IMR-90 (cell line): ENCODE measurements around the gene DNM3. TPM values are rescaled to one million over a fixed set of nuclear protein-coding genes. Genes with fewer than 3 reads are reported as not detected.

Experiments
- ATAC-seq: fragments of 200-7000 bp; cut with Tn5 transposase; 2 replicates; pipeline ENCODE4 v1.9.1; 2020; ENCODE audit warnings: low read depth, mild to moderate bottlenecking, moderate library complexity
- BruUV-seq: library from RNA; stranded (reverse); fragments of 400-500 nt; replicated peaks from 2 replicates; lab custom pipeline; 2021; lab: Mats Ljungman, UMichigan
- CTCF ChIA-PET: fragments of 300-600 bp; formaldehyde crosslinking; extraction: SDS; loops from one replicate; lab custom pipeline; 2021; ENCODE audit warnings: antibody characterized with exemption; lab: Yijun Ruan, JAX
- POLR2A ChIA-PET: fragments of 300-600 bp; sonication (Branson Sonifier 250); formaldehyde crosslinking; loops from one replicate; lab custom pipeline; 2022; ENCODE audit warnings: antibody characterized with exemption; ENCODE audit not compliant: unreplicated experiment; lab: Charles Lee
- DNase-seq: peaks from one replicate; pipeline ENCODE4 v3.0.0; 2013
- H2AFZ ChIP-seq: replicated peaks from 2 replicates; pipeline ENCODE3; 2013; ENCODE audit warnings: low read length, mild to moderate bottlenecking; ENCODE audit not compliant: poor library complexity
- H2AK5ac ChIP-seq: 2 replicates; pipeline ENCODE4 v1.6.1; 2013; ENCODE audit warnings: low read depth, low read length, inconsistent platforms
- H2AK9ac ChIP-seq: replicated peaks from 2 replicates; pipeline ENCODE3; 2013; ENCODE audit warnings: mild to moderate bottlenecking, low read depth, low read length, moderate library complexity; ENCODE audit not compliant: poor library complexity
- H2BK120ac ChIP-seq: 2 replicates; pipeline ENCODE4 v1.6.1; 2013; ENCODE audit warnings: low read depth, low read length, inconsistent platforms
- H2BK15ac ChIP-seq: 3 replicates; pipeline ENCODE4 v1.6.1; 2013; ENCODE audit warnings: low read depth, low read length, inconsistent platforms
- H2BK20ac ChIP-seq: 2 replicates; pipeline ENCODE4 v1.6.1; 2013; ENCODE audit warnings: low read depth, mild to moderate bottlenecking, inconsistent platforms, low read length, moderate library complexity
- H2BK5ac ChIP-seq: 2 replicates; pipeline ENCODE4 v1.6.1; 2013; ENCODE audit warnings: mild to moderate bottlenecking, low read depth, low read length, inconsistent platforms; ENCODE audit not compliant: poor library complexity, severe bottlenecking
- H3K14ac ChIP-seq: replicated peaks from 2 replicates; pipeline ENCODE4 v1.6.1; 2013; ENCODE audit warnings: low read depth, low read length, inconsistent platforms
- H3K18ac ChIP-seq: 2 replicates; pipeline ENCODE4 v1.6.1; 2013; ENCODE audit warnings: low read depth, low read length, control low read depth
- H3K23ac ChIP-seq: 2 replicates; pipeline ENCODE4 v1.6.1; 2013; ENCODE audit warnings: low read depth, low read length, inconsistent platforms
- H3K27ac ChIP-seq: 2 replicates; pipeline ENCODE4 v1.5.1; 2013; ENCODE audit warnings: mild to moderate bottlenecking, control low read depth, low read length; ENCODE audit not compliant: insufficient read depth
- H3K27me3 ChIP-seq: 2 replicates; pipeline ENCODE4 v1.6.1; 2013; ENCODE audit warnings: low read length; ENCODE audit not compliant: control insufficient read depth, insufficient read depth
- H3K36me3 ChIP-seq: 2 replicates; pipeline ENCODE4 v1.6.1; 2013; ENCODE audit warnings: low read length, mixed read lengths; ENCODE audit not compliant: control insufficient read depth, insufficient read depth
- H3K4ac ChIP-seq: 2 replicates; pipeline ENCODE4 v1.6.1; 2013; ENCODE audit warnings: low read depth, low read length, inconsistent platforms
- H3K4me1 ChIP-seq: 2 replicates; pipeline ENCODE4 v1.6.1; 2013; ENCODE audit warnings: low read length, mixed read lengths; ENCODE audit not compliant: control insufficient read depth, insufficient read depth
- H3K4me2 ChIP-seq: 2 replicates; pipeline ENCODE4 v1.6.1; 2013; ENCODE audit warnings: low read depth, mild to moderate bottlenecking, control low read depth, low read length, moderate library complexity
- H3K4me3 ChIP-seq: 2 replicates; pipeline ENCODE4 v1.5.1; 2013; ENCODE audit warnings: low read depth, mild to moderate bottlenecking, control low read depth, low read length, moderate library complexity; ENCODE audit not compliant: insufficient read depth
- H3K56ac ChIP-seq: 2 replicates; pipeline ENCODE4 v1.6.1; 2013; ENCODE audit warnings: low read length, inconsistent platforms; ENCODE audit not compliant: insufficient read depth; ENCODE audit errors: extremely low read depth
- H3K79me1 ChIP-seq, 2 experiments: 2 replicates each; pipeline ENCODE4 v1.6.1; 2013; ENCODE audit warnings: low read length in 2 of 2, inconsistent platforms in 1 of 2, low read depth in 1 of 2
- H3K9ac ChIP-seq: 2 replicates; pipeline ENCODE4 v1.6.1; 2013; ENCODE audit warnings: low read depth, low read length, control low read depth
- H3K9me1 ChIP-seq: 2 replicates; pipeline ENCODE4 v1.6.1; 2013; ENCODE audit warnings: low read length, inconsistent platforms; ENCODE audit not compliant: insufficient read depth
- H3K9me3 ChIP-seq: 2 replicates; pipeline ENCODE4 v1.6.1; 2013; ENCODE audit warnings: low read length; ENCODE audit not compliant: control insufficient read depth, insufficient read depth
- H4K20me1 ChIP-seq: 2 replicates; pipeline ENCODE4 v1.6.1; 2013; ENCODE audit warnings: low read length, inconsistent platforms; ENCODE audit not compliant: insufficient read depth
- H4K5ac ChIP-seq: 2 replicates; pipeline ENCODE4 v1.6.1; 2013; ENCODE audit warnings: mild to moderate bottlenecking, low read depth, low read length, control low read depth
- H4K8ac ChIP-seq, 2 experiments: 2 replicates each; pipeline ENCODE4 v1.6.1; 2013; ENCODE audit warnings: low read depth in 2 of 2, low read length in 2 of 2, control low read depth in 1 of 2, inconsistent platforms in 1 of 2
- H4K91ac ChIP-seq: 2 replicates; pipeline ENCODE4 v1.6.1; 2013; ENCODE audit warnings: low read depth, low read length, inconsistent platforms; ENCODE audit not compliant: insufficient read depth
- BHLHE40 ChIP-seq: fragments of 150-350 bp; IDR thresholded peaks from 2 replicates; pipeline ENCODE4 v1.6.1; 2016; ENCODE audit warnings: mild to moderate bottlenecking, low read depth, low read length
- CEBPB ChIP-seq: IDR thresholded peaks from 2 replicates; pipeline ENCODE4 v1.6.1; 2012; ENCODE audit warnings: low read depth, low read length, improper control_type of control experiment
- CHD1 ChIP-seq: IDR thresholded peaks from 2 replicates; pipeline ENCODE4 v1.6.1; 2012; ENCODE audit warnings: low read depth, low read length, improper control_type of control experiment
- CTCF ChIP-seq: conservative IDR thresholded peaks from 2 replicates; pipeline ENCODE4 v1.5.1; 2012; ENCODE audit warnings: mild to moderate bottlenecking, low read depth, low read length, improper control_type of control experiment
- FOS ChIP-seq: fragments of 150-350 bp; IDR thresholded peaks from 2 replicates; pipeline ENCODE4 v1.6.1; 2016; ENCODE audit warnings: low read depth, low read length
- MAFK ChIP-seq: IDR thresholded peaks from 2 replicates; pipeline ENCODE4 v1.6.1; 2012; ENCODE audit warnings: low read depth, low read length, improper control_type of control experiment
- MAZ ChIP-seq: IDR thresholded peaks from 2 replicates; pipeline ENCODE4 v1.6.1; 2012; ENCODE audit warnings: low read depth, mild to moderate bottlenecking, low read length, improper control_type of control experiment, moderate library complexity, borderline replicate concordance
- MXI1 ChIP-seq: IDR thresholded peaks from 2 replicates; pipeline ENCODE4 v1.6.1; 2012; ENCODE audit warnings: low read depth, mild to moderate bottlenecking, low read length, moderate library complexity, borderline replicate concordance
- NFE2L2 ChIP-seq: fragments of 150-350 bp; IDR thresholded peaks from 2 replicates; pipeline ENCODE4 v1.6.1; 2016; ENCODE audit warnings: low read depth, mild to moderate bottlenecking, low read length
- POLR2A ChIP-seq: IDR thresholded peaks from 2 replicates; pipeline ENCODE4 v1.6.1; 2012; ENCODE audit warnings: mild to moderate bottlenecking, low read depth, low read length
- RAD21 ChIP-seq: IDR thresholded peaks from 2 replicates; pipeline ENCODE4 v1.6.1; 2012; ENCODE audit warnings: low read length, improper control_type of control experiment
- RCOR1 ChIP-seq: IDR thresholded peaks from 2 replicates; pipeline ENCODE4 v1.6.1; 2012; ENCODE audit warnings: mild to moderate bottlenecking, low read length, improper control_type of control experiment; ENCODE audit not compliant: insufficient replicate concordance
- RFX5 ChIP-seq: IDR thresholded peaks from 2 replicates; pipeline ENCODE4 v1.8.0; 2012; ENCODE audit warnings: low read depth, mild to moderate bottlenecking, low read length, moderate library complexity
- SMC3 ChIP-seq: fragments of 150-350 bp; IDR thresholded peaks from 2 replicates; pipeline ENCODE4 v1.6.1; 2016; ENCODE audit warnings: low read depth, mild to moderate bottlenecking, antibody characterized with exemption, low read length, moderate library complexity
- dilution Hi-C: fragments of 300-500 bp; cut with HindIII; formaldehyde crosslinking; loops from one replicate; pipeline ENCODE4 v1.14.3; 2018; ENCODE audit warnings: low sequenced_read_pairs; ENCODE audit not compliant: unreplicated experiment
- in situ Hi-C: fragments of 300-500 bp; cut with MboI; formaldehyde crosslinking; loops from 3 replicates; pipeline ENCODE4 v1.14.3; 2019; ENCODE audit warnings: low sequenced_read_pairs, inconsistent platforms, mixed read lengths
- intact Hi-C: fragments of 100-400 bp; cut with micrococcal nuclease; formaldehyde crosslinking; loops from 2 replicates; pipeline ENCODE4 v1.10.0; 2022
- polyA plus RNA-seq, 3 experiments: library from polyadenylated mRNA; depleted of rRNA; stranded (reverse); fragments of >200 nt; gene quantifications; 2 replicates each; pipeline ENCODE4 v1.2.3, GENCODE V29; 2012; ENCODE audit warnings: low replicate concordance in 1 of 3
- total RNA-seq: library from RNA; depleted of rRNA; stranded (reverse); fragments of >200 nt; gene quantifications from 2 replicates; pipeline ENCODE4 v1.2.3, GENCODE V29; 2012
- TF ChIP-seq, protein P1 (sequence below): fragments of 150-350 bp; IDR thresholded peaks from 2 replicates; pipeline ENCODE4 v1.6.1; 2016; ENCODE audit warnings: low read depth, mild to moderate bottlenecking, low read length, moderate library complexity, borderline replicate concordance
- TF ChIP-seq, protein P2 (sequence below): fragments of 150-350 bp; IDR thresholded peaks from 2 replicates; pipeline ENCODE4 v1.6.1; 2017; ENCODE audit warnings: mild to moderate bottlenecking, antibody characterized with exemption, low read length, low read depth

Gene DNM3
- total and polyA plus RNA-seq, 2 of the 4 experiments (the other 2 are of a cell fraction), result 0.36 TPM

- Histone ChIP-seq H2AK9ac (no peak overlapping the region), H4K20me1 (no peaks in the 10 kb centered on the region), H2BK5ac (no peak overlapping the region), H4K91ac (no peak overlapping the region), H3K27ac (no peak overlapping the region), H4K8ac (no peak overlapping the region), H3K23ac (no peak overlapping the region), H3K18ac (no peak overlapping the region), H3K4me2 (no peak overlapping the region), H3K36me3 (no peaks in the 10 kb centered on the region), H3K4me3 (no peak overlapping the region), H2BK15ac (no peak overlapping the region), H3K9ac (no peak overlapping the region), H3K9me1 (no peaks in the 10 kb centered on the region), H4K5ac (no peak overlapping the region), H2AFZ (no peak overlapping the region), H3K56ac (no peak overlapping the region), H3K9me3 (0 out of 2 replicates have a peak, but pooled peaks cover 2% of the 10 kb centered on the region), H2AK5ac (no peak overlapping the region), H3K27me3 (peaks cover 5% of the 10 kb centered on the region), H3K79me1 (no peaks in the 10 kb centered on the region), H3K4me1 (no peaks in the 10 kb centered on the region; the same call in 1 of the 2 replicates), H3K4ac (no peak overlapping the region), H2BK20ac (no peak overlapping the region), H2BK120ac (no peak overlapping the region), H3K14ac (no peak overlapping the region)
- ChIA-PET CTCF (no interaction called here), POLR2A (interaction anchor here (0.6 to 0.7 kb wide), 2 partner anchors 11 to 18 kb away, joined by 7 to 8 read pairs; no protein-coding TSS in a partner anchor)
- in situ Hi-C loops (no loop called here), intact Hi-C loops (no loop called here), dilution Hi-C loops (no loop called here)
- no peak for ATAC-seq
- BruUV-seq, result no TSS peak
- DNase-seq, result no peak
- TF ChIP-seq NFE2L2 (no peak), BHLHE40 (no peak), MXI1 (no peak), FOS (no peak), CTCF (no peak), CEBPB (no peak), RFX5 (no peak), RAD21 (no peak), CHD1 (no peak), MAZ (no peak), SMC3 (no peak), POLR2A (no peak), RCOR1 (no peak), MAFK (no peak)
- TF ChIP-seq, protein P1, sequence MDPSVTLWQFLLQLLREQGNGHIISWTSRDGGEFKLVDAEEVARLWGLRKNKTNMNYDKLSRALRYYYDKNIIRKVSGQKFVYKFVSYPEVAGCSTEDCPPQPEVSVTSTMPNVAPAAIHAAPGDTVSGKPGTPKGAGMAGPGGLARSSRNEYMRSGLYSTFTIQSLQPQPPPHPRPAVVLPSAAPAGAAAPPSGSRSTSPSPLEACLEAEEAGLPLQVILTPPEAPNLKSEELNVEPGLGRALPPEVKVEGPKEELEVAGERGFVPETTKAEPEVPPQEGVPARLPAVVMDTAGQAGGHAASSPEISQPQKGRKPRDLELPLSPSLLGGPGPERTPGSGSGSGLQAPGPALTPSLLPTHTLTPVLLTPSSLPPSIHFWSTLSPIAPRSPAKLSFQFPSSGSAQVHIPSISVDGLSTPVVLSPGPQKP, result no peak
- TF ChIP-seq, protein P2, sequence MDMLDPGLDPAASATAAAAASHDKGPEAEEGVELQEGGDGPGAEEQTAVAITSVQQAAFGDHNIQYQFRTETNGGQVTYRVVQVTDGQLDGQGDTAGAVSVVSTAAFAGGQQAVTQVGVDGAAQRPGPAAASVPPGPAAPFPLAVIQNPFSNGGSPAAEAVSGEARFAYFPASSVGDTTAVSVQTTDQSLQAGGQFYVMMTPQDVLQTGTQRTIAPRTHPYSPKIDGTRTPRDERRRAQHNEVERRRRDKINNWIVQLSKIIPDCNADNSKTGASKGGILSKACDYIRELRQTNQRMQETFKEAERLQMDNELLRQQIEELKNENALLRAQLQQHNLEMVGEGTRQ, result no peak
Observed at GRCh38 chr1:171835891-171836290, 5.4 kb upstream of the DNM3 start.
